Lung (tissue), 12 donors: ENCODE results near the gene B4GALT2. TPM values are rescaled to one million over a fixed set of nuclear protein-coding genes. Genes with fewer than 3 reads are reported as not detected.

Experiments
- ATAC-seq: fragments of 200-7000 bp; cut with Tn5 transposase; one replicate; pipeline ENCODE4 v1.9.1; 2020; ENCODE audit warnings: moderate number of reproducible peaks; ENCODE audit not compliant: insufficient read depth, low FRiP score
- DNase-seq, 3 donors: peaks; one replicate each; pipeline ENCODE4 v3.0.0-alpha.2; 2013 to 2017
- H3K27ac ChIP-seq, 2 donors: one replicate each; pipeline ENCODE4 v1.5.1; 2013; ENCODE audit warnings: mild to moderate bottlenecking in 2 of 2, moderate library complexity in 2 of 2, control low read depth in 1 of 2, inconsistent platforms in 1 of 2, low read depth in 1 of 2, low read length in 1 of 2
- H3K27me3 ChIP-seq, 3 donors: one replicate each; pipeline ENCODE4 v1.5.1; 2013; ENCODE audit warnings: low read length in 2 of 3; ENCODE audit not compliant: control insufficient read depth in 3 of 3, insufficient read depth in 3 of 3
- H3K36me3 ChIP-seq, 4 donors: one replicate each; pipeline ENCODE4 v1.5.1; 2013; ENCODE audit warnings: low read length in 4 of 4, mild to moderate bottlenecking in 1 of 4, moderate library complexity in 1 of 4; ENCODE audit not compliant: control insufficient read depth in 4 of 4, insufficient read depth in 4 of 4
- H3K4me1 ChIP-seq, 5 donors: one replicate each; pipeline ENCODE4 v1.5.1; 2013; ENCODE audit warnings: low read length in 5 of 5, mild to moderate bottlenecking in 2 of 5, moderate library complexity in 1 of 5; ENCODE audit not compliant: control insufficient read depth in 5 of 5, insufficient read depth in 5 of 5
- H3K4me3 ChIP-seq: one replicate; pipeline ENCODE4 v1.5.1; 2013; ENCODE audit warnings: mild to moderate bottlenecking, control low read depth, moderate library complexity
- H3K9ac ChIP-seq, 2 donors: one replicate each; pipeline ENCODE4 v1.5.1; 2013; ENCODE audit warnings: low read length in 2 of 2, control low read depth in 1 of 2; ENCODE audit not compliant: insufficient read depth in 1 of 2
- H3K9me3 ChIP-seq, 4 donors: one replicate each; pipeline ENCODE4 v1.5.1; 2013; ENCODE audit warnings: low read length in 3 of 4, mild to moderate bottlenecking in 1 of 4, moderate library complexity in 1 of 4; ENCODE audit not compliant: control insufficient read depth in 4 of 4, insufficient read depth in 3 of 4
- CTCF ChIP-seq: IDR thresholded peaks from 2 replicates; pipeline ENCODE4 v1.5.1; 2012; ENCODE audit warnings: mild to moderate bottlenecking; ENCODE audit errors: control extremely low read depth, extremely low read depth
- WGBS, 2 donors: extraction: QIAGEN DNeasy Blood & Tissue Kit; methylation state at CpG; one replicate each; pipeline ENCODE4 v1.1.7; 2013; 5-methylcytosine and 5-hydroxymethylcytosine counted together
- polyA plus RNA-seq, 2 donors: library from polyadenylated mRNA; stranded (reverse); fragments of 200-250 nt; gene quantifications; one replicate each; pipeline ENCODE4 v1.2.1, GENCODE V29; 2013
- total RNA-seq, 2 donors: library from RNA; depleted of rRNA in 1 of 2; stranded (reverse); fragments of >200 nt in 1 of 2; gene quantifications; one replicate each; pipeline ENCODE4 v1.2.1, GENCODE V29; 2014 to 2021
- donor health status: control.
- donor health status: control.
- donor health status: Bipolar disorder and iron deficiency.
- donor health status: healthy.
- donor health status: DM: yes; HTN: yes; CAD: no.

Gene B4GALT2
- total and polyA plus RNA-seq, 4 donors, result 13.6 to 40.9 (median 30.5) TPM

GRCh38 chr1:43981636-43982035, 2.6 kb downstream of the B4GALT2 start:
- peaks cover 2 to 14% (median 11%) of the 10 kb centered on the region in 4 donors for H3K36me3 ChIP-seq
- no peaks in the 10 kb centered on the region for H3K9me3 ChIP-seq
- no peak overlapping the region for H3K27ac ChIP-seq
- no peaks in the 10 kb centered on the region for H3K27me3 ChIP-seq
- peaks cover 0 to 19% (median 8%) of the 10 kb centered on the region in 5 donors for H3K4me1 ChIP-seq
- H3K4me3 ChIP-seq, result no peak overlapping the region
- no peak overlapping the region for H3K9ac ChIP-seq
- no peak for TF ChIP-seq CTCF
- DNase-seq, result no peak
- WGBS, 2 donors, result 96 to 97% methylated on average over 20 of the region's 20 CpGs
- no peak for ATAC-seq

- DNase-seq (no peak), ATAC-seq (no peak)
- Histone ChIP-seq H3K27ac (no peak overlapping the region), H3K36me3 (peaks cover 2 to 12% (median 7%) of the 10 kb centered on the region in 4 donors), H3K9ac (no peak overlapping the region), H3K4me3 (no peak overlapping the region), H3K27me3 (no peaks in the 10 kb centered on the region), H3K9me3 (no peaks in the 10 kb centered on the region), H3K4me1 (peaks cover 0 to 18% (median 6%) of the 10 kb centered on the region in 5 donors)
- WGBS, 2 donors, result 88 to 96% methylated on average over 8 of the region's 8 CpGs
- no peak for TF ChIP-seq CTCF
These were observed 3.2 kb downstream of the B4GALT2 start for GRCh38 chr1:43982241-43982640.

- ATAC-seq (no peak), DNase-seq (no peak)
- Histone ChIP-seq H3K27ac (no peak overlapping the region), H3K4me1 (peaks cover 0 to 18% (median 6%) of the 10 kb centered on the region in 5 donors), H3K27me3 (no peaks in the 10 kb centered on the region), H3K9me3 (no peaks in the 10 kb centered on the region), H3K4me3 (no peak overlapping the region), H3K9ac (no peak overlapping the region), H3K36me3 (peaks cover 2 to 9% (median 5%) of the 10 kb centered on the region in 4 donors)
- WGBS, 2 donors, result 41 to 76% methylated on average over 15 of the region's 15 CpGs
- no peak for TF ChIP-seq CTCF
These were observed 3.8 kb downstream of the B4GALT2 start for GRCh38 chr1:43982808-43983207.
